H1 (cell line): ENCODE measurements around the gene SLC44A1. TPM values are rescaled to one million over a fixed set of nuclear protein-coding genes. Genes with fewer than 3 reads are reported as not detected.

Experiments
- CTCF ChIA-PET: fragments of 300-600 bp; sonication (Branson Sonifier 250); formaldehyde crosslinking; loops from one replicate; lab custom pipeline; 2021; ENCODE audit not compliant: partially characterized antibody; lab: Charles Lee
- POLR2A ChIA-PET: fragments of 300-600 bp; sonication (Branson Sonifier 250); formaldehyde crosslinking; loops from one replicate; lab custom pipeline; 2021; ENCODE audit warnings: inconsistent platforms; ENCODE audit not compliant: partially characterized antibody; lab: Charles Lee
- DNase-seq, 2 experiments: peaks; one replicate each; pipeline versions ENCODE4 v3.0.0 to v3.0.0-alpha.2; 2010 to 2022; ENCODE audit warnings: low spot score in 2 of 2, low read depth in 1 of 2, mixed read lengths in 1 of 2
- FAIRE-seq: peaks from 2 replicates; lab custom pipeline; 2011; peaks lifted over from hg19 to GRCh38; lab: Jason Lieb, UNC
- H2AFZ ChIP-seq: 2 replicates; pipeline ENCODE4 v1.8.1; 2012; ENCODE audit warnings: low read length, inconsistent platforms
- H2AK5ac ChIP-seq: 2 replicates; pipeline ENCODE4 v1.6.1; 2013; ENCODE audit warnings: low read depth, low read length
- H2BK120ac ChIP-seq: replicated peaks from 2 replicates; pipeline ENCODE3; 2013; ENCODE audit warnings: low read depth, low read length, inconsistent platforms
- H2BK12ac ChIP-seq: 2 replicates; pipeline ENCODE4 v1.6.1; 2013; ENCODE audit warnings: low read depth, low read length
- H2BK15ac ChIP-seq: 2 replicates; pipeline ENCODE4 v1.6.1; 2013; ENCODE audit warnings: low read length
- H2BK20ac ChIP-seq: 2 replicates; pipeline ENCODE4 v1.6.1; 2013; ENCODE audit warnings: low read length
- H2BK5ac ChIP-seq: 2 replicates; pipeline ENCODE4 v1.6.1; 2013; ENCODE audit warnings: low read depth, low read length
- H3K14ac ChIP-seq: 2 replicates; pipeline ENCODE4 v1.6.1; 2013; ENCODE audit warnings: inconsistent platforms; ENCODE audit not compliant: insufficient read length
- H3K18ac ChIP-seq: 2 replicates; pipeline ENCODE4 v1.6.1; 2013; ENCODE audit warnings: low read length; ENCODE audit errors: extremely low read depth
- H3K23ac ChIP-seq: 2 replicates; pipeline ENCODE4 v1.6.1; 2013; ENCODE audit warnings: inconsistent platforms; ENCODE audit not compliant: insufficient read length
- H3K23me2 ChIP-seq: 2 replicates; pipeline ENCODE4 v1.6.1; 2013; ENCODE audit warnings: low read depth, low read length
- H3K27ac ChIP-seq: 2 replicates; pipeline ENCODE4 v1.6.1; 2011; ENCODE audit warnings: low read depth, low read length, inconsistent platforms
- H3K27me3 ChIP-seq, 4 experiments: replicated peaks in 1 of 4; 1 replicate in 1 of 4; 2 replicates in 3 of 4; pipeline versions ENCODE4 v1.6.1 to v1.8.1; 2011 to 2013; ENCODE audit warnings: low read length in 3 of 4, mild to moderate bottlenecking in 3 of 4, inconsistent platforms in 2 of 4, mixed read lengths in 2 of 4, moderate library complexity in 1 of 4; ENCODE audit not compliant: control insufficient read depth in 3 of 4, insufficient read depth in 3 of 4; ENCODE audit errors: extremely low read depth in 1 of 4
- H3K36me3 ChIP-seq, 4 experiments: 2 replicates each; pipeline versions ENCODE4 v1.6.1 to v1.8.1; 2011 to 2013; ENCODE audit warnings: mild to moderate bottlenecking in 4 of 4, low read length in 3 of 4, moderate library complexity in 2 of 4, control low read depth in 1 of 4, inconsistent platforms in 1 of 4; ENCODE audit not compliant: insufficient read depth in 4 of 4, control insufficient read depth in 2 of 4
- H3K4ac ChIP-seq: replicated peaks from 2 replicates; pipeline ENCODE3; 2013; ENCODE audit warnings: low read length, low read depth, mixed read lengths, inconsistent platforms; ENCODE audit not compliant: insufficient read length
- H3K4me1 ChIP-seq, 4 experiments: replicated peaks in 1 of 4; 1 replicate in 1 of 4; 2 replicates in 3 of 4; pipeline versions ENCODE4 v1.6.1 to v1.8.1; 2011 to 2013; ENCODE audit warnings: low read length in 3 of 4, inconsistent platforms in 2 of 4, mixed read lengths in 1 of 4; ENCODE audit not compliant: insufficient read depth in 4 of 4, control insufficient read depth in 3 of 4
- H3K4me2 ChIP-seq, 2 experiments: 2 replicates each; pipeline versions ENCODE4 v1.6.1 to v1.8.1; 2011 to 2013; ENCODE audit warnings: low read depth in 2 of 2, low read length in 2 of 2, control low read depth in 1 of 2, inconsistent platforms in 1 of 2, mild to moderate bottlenecking in 1 of 2; ENCODE audit not compliant: insufficient read depth in 1 of 2
- H3K4me3 ChIP-seq, 4 experiments: fragments of 200-600, 300-600 bp in 1 of 4; sonication (generic), shearing (Covaris generic), sonication (Bioruptor Twin) in 1 of 4; 2 replicates each; pipeline versions ENCODE4 v1.5.1 to v1.8.1; 2011 to 2016; ENCODE audit warnings: low read length in 4 of 4, low read depth in 3 of 4, control low read depth in 2 of 4, inconsistent platforms in 2 of 4, mild to moderate bottlenecking in 2 of 4, mixed read lengths in 1 of 4, moderate library complexity in 1 of 4; ENCODE audit not compliant: insufficient read depth in 2 of 4; ENCODE audit errors: extremely low read depth in 1 of 4
- H3K56ac ChIP-seq: replicated peaks from 2 replicates; pipeline ENCODE3; 2013; ENCODE audit warnings: low read depth, mild to moderate bottlenecking, mixed read lengths, low read length, inconsistent platforms; ENCODE audit not compliant: insufficient read length
- H3K79me1 ChIP-seq: 2 replicates; pipeline ENCODE4 v1.6.1; 2013; ENCODE audit warnings: low read depth, low read length, control low read depth
- H3K79me2 ChIP-seq, 2 experiments: 2 replicates each; pipeline versions ENCODE4 v1.6.1 to v1.8.1; 2012 to 2013; ENCODE audit warnings: low read length in 2 of 2, mild to moderate bottlenecking in 2 of 2, inconsistent platforms in 1 of 2; ENCODE audit not compliant: insufficient read depth in 2 of 2, control insufficient read depth in 1 of 2
- H3K9ac ChIP-seq, 4 experiments: replicated peaks in 1 of 4; 1 replicate in 1 of 4; 2 replicates in 3 of 4; pipeline versions ENCODE4 v1.6.1 to v1.8.1; 2011 to 2013; ENCODE audit warnings: low read depth in 3 of 4, low read length in 3 of 4, control low read depth in 2 of 4, mild to moderate bottlenecking in 2 of 4, moderate library complexity in 2 of 4, inconsistent platforms in 1 of 4; ENCODE audit errors: extremely low read depth in 1 of 4
- H3K9me3 ChIP-seq, 2 experiments: 2 replicates each; pipeline versions ENCODE4 v1.6.1 to v1.8.1; 2012 to 2013; ENCODE audit warnings: mild to moderate bottlenecking in 2 of 2, moderate library complexity in 2 of 2, control low read depth in 1 of 2, inconsistent platforms in 1 of 2, low read depth in 1 of 2, low read length in 1 of 2, mixed read lengths in 1 of 2; ENCODE audit not compliant: insufficient read depth in 2 of 2
- H4K20me1 ChIP-seq, 2 experiments: replicated peaks in 1 of 2; 2 replicates each; pipeline versions ENCODE3 to v1.8.1; 2011 to 2013; ENCODE audit warnings: inconsistent platforms in 2 of 2, low read length in 2 of 2, mild to moderate bottlenecking in 1 of 2; ENCODE audit not compliant: insufficient read depth in 2 of 2, control insufficient read depth in 1 of 2
- H4K5ac ChIP-seq: 2 replicates; pipeline ENCODE4 v1.6.1; 2013; ENCODE audit warnings: low read length, low read depth, mixed read lengths, inconsistent platforms; ENCODE audit not compliant: insufficient read length
- H4K8ac ChIP-seq: 2 replicates; pipeline ENCODE4 v1.8.0; 2013; ENCODE audit warnings: mild to moderate bottlenecking, moderate library complexity, low read length, inconsistent platforms; ENCODE audit not compliant: insufficient read depth; ENCODE audit errors: extremely low read depth
- H4K91ac ChIP-seq: replicated peaks from 2 replicates; pipeline ENCODE3; 2013; ENCODE audit warnings: low read length, mixed read lengths, inconsistent platforms; ENCODE audit not compliant: insufficient read length
- BCL11A ChIP-seq, 2 experiments: IDR thresholded peaks; one replicate each; pipeline ENCODE4 v1.6.1; 2011; ENCODE audit warnings: low read depth in 2 of 2, low read length in 2 of 2, mild to moderate bottlenecking in 2 of 2
- CTBP2 ChIP-seq: IDR thresholded peaks from 2 replicates; pipeline ENCODE4 v1.7.0; 2011; ENCODE audit warnings: borderline replicate concordance, mild to moderate bottlenecking, moderate library complexity, mixed read lengths, low read length; ENCODE audit not compliant: insufficient read depth, insufficient read length
- RAD21 ChIP-seq, 2 experiments: IDR thresholded peaks in 1 of 2; conservative IDR thresholded peaks in 1 of 2; 2 replicates each; pipeline ENCODE4 v1.6.1; 2011; ENCODE audit warnings: low read depth in 2 of 2, low read length in 2 of 2, improper control_type of control experiment in 1 of 2, inconsistent platforms in 1 of 2, mild to moderate bottlenecking in 1 of 2, moderate library complexity in 1 of 2
- WGBS, 2 experiments: shearing (Covaris generic) in 1 of 2; methylation state at CpG; one replicate each; pipeline versions ENCODE4 v1.1.6 to v1.1.7; 2013 to 2015; ENCODE audit warnings: low lambda C conversion rate in 2 of 2, mixed read lengths in 2 of 2, inconsistent platforms in 1 of 2, low coverage in 1 of 2, missing lambda C conversion rate in 1 of 2; ENCODE audit not compliant: insufficient replicate concordance in 2 of 2, insufficient coverage in 1 of 2, insufficient read length in 1 of 2; ENCODE audit errors: extremely low coverage in 1 of 2, missing lambda C conversion rate in 1 of 2; 5-methylcytosine and 5-hydroxymethylcytosine counted together
- polyA plus RNA-seq, 7 experiments: library from polyadenylated mRNA; depleted of rRNA in 3 of 7; stranded (reverse) in 5 of 7; unstranded in 2 of 7; fragments of >200 nt in 5 of 7; fragments of 200-250 nt in 2 of 7; gene quantifications; 1 replicate in 5 of 7; 2 replicates in 1 of 7; 4 replicates in 1 of 7; pipeline versions ENCODE4 v1.2.1 to v1.2.3, GENCODE V29; 2011 to 2013; ENCODE audit warnings: missing spikeins in 2 of 7, mixed read lengths in 2 of 7
- total RNA-seq: library from RNA; stranded (reverse); fragmentation: NEBNext Ultra II Directional; extraction: Animal tissue kit (Norgen Biotek cat#: 25700); gene quantifications from 2 replicates; pipeline ENCODE4 v1.2.1, GENCODE V29; 2021

The SLC44A1 gene
- total and polyA plus RNA-seq, 2 of the 8 experiments (the other 6 are each of a cell fraction or from before 2014, with no cell fraction given): 30.5 to 71.2 TPM

DNA sequence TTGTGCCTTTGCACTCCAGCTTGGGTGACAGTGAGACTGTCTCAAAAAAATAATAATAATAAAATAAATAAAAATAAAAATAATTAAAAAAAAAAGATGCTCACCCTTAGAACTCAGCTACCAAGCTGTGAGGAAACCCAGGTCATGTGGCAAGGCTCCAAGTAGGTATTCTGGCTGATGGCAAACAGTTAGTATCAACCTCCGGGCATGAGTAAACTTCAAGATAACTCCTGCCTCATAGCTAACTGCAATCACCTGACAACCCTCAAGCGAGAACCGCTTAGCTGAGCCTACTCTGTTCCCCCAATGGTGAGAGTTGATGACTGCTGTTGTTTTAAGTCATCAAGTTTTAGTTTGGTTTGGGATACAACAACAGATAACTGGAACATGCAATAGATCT lies 6.1 kb upstream of the SLC44A1 start:
- no peaks in the 10 kb centered on the region for H3K9me3 ChIP-seq
- POLR2A ChIA-PET: interaction anchor here (1.7 kb wide), 1 partner anchor 49 kb away, joined by 3 read pairs; no protein-coding TSS in a partner anchor
- TF ChIP-seq RAD21 (IDR thresholded peaks at IDR 0.05 in 1 of 2, conservative IDR thresholded peaks at IDR 0.05 in 1 of 2; ENCODE audit: low read depth in 2 of 2, low read length in 2 of 2): no peak
- TF ChIP-seq BCL11A (IDR thresholded peaks at IDR 0.05; ENCODE audit: low read depth in 2 of 2, low read length in 2 of 2): no peak
- no peak for TF ChIP-seq CTBP2

More for the DNA sequence above, 6.1 kb upstream of the SLC44A1 start:
- H3K4ac ChIP-seq: no peak overlapping the region
- peaks cover 0 to 20% (median 11%) of the 10 kb centered on the region in 4 experiments; a peak in 4 of 7 replicates for H3K4me1 ChIP-seq
- no peak overlapping the region for H4K91ac ChIP-seq
- CTCF ChIA-PET: no interaction called here
- H3K4me2 ChIP-seq: no peak overlapping the region
- no peak overlapping the region for H3K9ac ChIP-seq
- FAIRE-seq: no peak
- no peak overlapping the region for H3K18ac ChIP-seq
- 95% methylated on average over 3 of the region's 3 CpGs; no CpG with 5 or more reads in 1 of the 2 experiments for WGBS, 2 experiments
- no peak overlapping the region for H2BK15ac ChIP-seq
- H3K56ac ChIP-seq: no peak overlapping the region
- H3K27me3 ChIP-seq: no peaks in the 10 kb centered on the region
- no peaks in the 10 kb centered on the region for H4K20me1 ChIP-seq
- no peak overlapping the region for H3K27ac ChIP-seq
- no peak overlapping the region for H2AFZ ChIP-seq
- no peak for DNase-seq
- H3K14ac ChIP-seq: no peak overlapping the region
- no peaks in the 10 kb centered on the region for H3K36me3 ChIP-seq
- no peak overlapping the region for H2BK12ac ChIP-seq
- H3K23me2 ChIP-seq: no peaks in the 10 kb centered on the region
- no peak overlapping the region for H3K4me3 ChIP-seq
- H4K8ac ChIP-seq: no peak overlapping the region
- H2BK120ac ChIP-seq: no peak overlapping the region
- H2AK5ac ChIP-seq: no peak overlapping the region
- H2BK20ac ChIP-seq: no peak overlapping the region
- H4K5ac ChIP-seq: no peak overlapping the region
- no peaks in the 10 kb centered on the region; a peak in 1 of 4 replicates for H3K79me2 ChIP-seq
- H3K79me1 ChIP-seq: no peaks in the 10 kb centered on the region
- no peak overlapping the region for H3K23ac ChIP-seq
- H2BK5ac ChIP-seq: no peak overlapping the region
